B cell (primary cell): ENCODE results near the gene DGCR2. TPM values are rescaled to one million over a fixed set of nuclear protein-coding genes. Genes with fewer than 3 reads are reported as not detected.

Experiments
- ATAC-seq: fragments of 200-7000 bp; cut with Tn5 transposase; one replicate; pipeline ENCODE4 v1.10.0; 2021; ENCODE audit warnings: low read depth, mild to moderate bottlenecking, moderate number of reproducible peaks, moderate library complexity
- CTCF ChIA-PET: fragments of 350-600 bp; sonication (Branson Sonifier 250); formaldehyde crosslinking; loops from one replicate; lab custom pipeline; 2021; ENCODE audit warnings: antibody characterized with exemption, inconsistent platforms; lab: Charles Lee
- POLR2A ChIA-PET: fragments of 350-600 bp; sonication (Branson Sonifier 250); formaldehyde crosslinking; loops from one replicate; lab custom pipeline; 2021; ENCODE audit warnings: antibody characterized with exemption; lab: Charles Lee
- DNase-seq: peaks from one replicate; pipeline ENCODE4 v3.0.0; 2013
- H2AFZ ChIP-seq: 2 replicates; pipeline ENCODE4 v1.6.1; 2012; ENCODE audit warnings: mild to moderate bottlenecking, low read depth, low read length; ENCODE audit not compliant: insufficient read depth, poor library complexity, severe bottlenecking
- H3K27ac ChIP-seq, 2 donors: 1 replicate in 1 of 2; 2 replicates in 1 of 2; pipeline ENCODE4 v1.5.1; 2012 to 2013; ENCODE audit warnings: low read length in 2 of 2, mild to moderate bottlenecking in 2 of 2, moderate library complexity in 1 of 2
- H3K27me3 ChIP-seq, 4 experiments: fragments of 200-600 bp in 1 of 4; sonication (generic) in 1 of 4; replicated peaks in 1 of 4; 1 replicate in 2 of 4; 2 replicates in 2 of 4; pipeline versions ENCODE4 v1.6.1 to v1.7.0; 2013 to 2016; ENCODE audit warnings: low read length in 3 of 4, mild to moderate bottlenecking in 2 of 4, mixed read lengths in 1 of 4, moderate library complexity in 1 of 4; ENCODE audit not compliant: insufficient read depth in 4 of 4, control insufficient read depth in 3 of 4; ENCODE audit errors: control extremely low read depth in 1 of 4
- H3K36me3 ChIP-seq, 2 experiments: replicated peaks in 1 of 2; 1 replicate in 1 of 2; 2 replicates in 1 of 2; pipeline versions ENCODE4 v1.6.1 to v1.7.1; 2013; ENCODE audit warnings: low read length in 1 of 2; ENCODE audit not compliant: insufficient read depth in 2 of 2, control insufficient read depth in 1 of 2; ENCODE audit errors: control extremely low read depth in 1 of 2, extremely low read depth in 1 of 2
- H3K4me1 ChIP-seq, 2 donors: fragments of 200-600 bp in 1 of 2; sonication (generic) in 1 of 2; 1 replicate in 1 of 2; 2 replicates in 1 of 2; pipeline versions ENCODE4 v1.5.1 to v1.6.1; 2013 to 2017; ENCODE audit warnings: low read length in 2 of 2; ENCODE audit not compliant: control insufficient read depth in 2 of 2, insufficient read depth in 2 of 2
- H3K4me2 ChIP-seq: replicated peaks from 2 replicates; pipeline ENCODE3; 2012; ENCODE audit warnings: mild to moderate bottlenecking, low read depth, low read length; ENCODE audit not compliant: poor library complexity, severe bottlenecking
- H3K4me3 ChIP-seq, 5 experiments: fragments of 200-600 bp in 1 of 5; sonication (generic) in 1 of 5; 1 replicate in 3 of 5; 2 replicates in 2 of 5; pipeline versions ENCODE4 v1.5.1 to v1.7.0; 2011 to 2016; ENCODE audit warnings: low read length in 4 of 5, mild to moderate bottlenecking in 4 of 5, low read depth in 2 of 5, control low read depth in 1 of 5, moderate library complexity in 1 of 5; ENCODE audit not compliant: insufficient read depth in 1 of 5; ENCODE audit errors: control extremely low read depth in 1 of 5, extremely low read depth in 1 of 5
- H3K79me2 ChIP-seq: fragments of 200-600 bp; sonication (generic); one replicate; pipeline ENCODE4 v1.6.0; 2016; ENCODE audit warnings: low read length; ENCODE audit not compliant: control insufficient read depth, insufficient read depth
- H3K9ac ChIP-seq: fragments of 200-600 bp; sonication (generic); 2 replicates; pipeline ENCODE4 v1.6.1; 2017; ENCODE audit warnings: mild to moderate bottlenecking, low read length, moderate library complexity
- H3K9me3 ChIP-seq, 3 donors: one replicate each; pipeline versions ENCODE4 v1.6.1 to v1.7.1; 2013; ENCODE audit warnings: low read length in 2 of 3; ENCODE audit not compliant: control insufficient read depth in 2 of 3, insufficient read depth in 1 of 3; ENCODE audit errors: control extremely low read depth in 1 of 3
- H4K20me1 ChIP-seq: 2 replicates; pipeline ENCODE4 v1.6.0; 2012; ENCODE audit warnings: mild to moderate bottlenecking, low read length; ENCODE audit not compliant: insufficient read depth, control insufficient read depth, poor library complexity, severe bottlenecking
- H3K27ac Mint-ChIP-seq: one replicate; pipeline ENCODE4 v1.8.0; 2021; ENCODE audit warnings: mixed read lengths
- H3K27me3 Mint-ChIP-seq: one replicate; pipeline ENCODE4 v1.8.0; 2021; ENCODE audit warnings: mixed read lengths
- H3K4me1 Mint-ChIP-seq: one replicate; pipeline ENCODE4 v1.8.0; 2021; ENCODE audit warnings: mixed read lengths
- H3K4me3 Mint-ChIP-seq: one replicate; pipeline ENCODE4 v1.8.0; 2021; ENCODE audit warnings: mixed read lengths
- H3K9me3 Mint-ChIP-seq: one replicate; pipeline ENCODE4 v1.8.0; 2022; ENCODE audit warnings: mixed read lengths; ENCODE audit not compliant: insufficient read depth
- CTCF ChIP-seq: fragments of 200-600 bp; IDR thresholded peaks from one replicate; pipeline ENCODE4 v1.8.0; 2022; ENCODE audit warnings: antibody characterized with exemption, mild to moderate bottlenecking
- EZH2 ChIP-seq: IDR thresholded peaks from 2 replicates; pipeline ENCODE4 v1.6.1; 2012; ENCODE audit warnings: borderline replicate concordance, low read depth, mild to moderate bottlenecking, moderate library complexity, low read length; ENCODE audit not compliant: insufficient read depth, poor library complexity, severe bottlenecking
- WGBS: methylation state at CpG from one replicate; pipeline ENCODE4 v1.1.5; 2013; ENCODE audit warnings: missing lambda C conversion rate; ENCODE audit not compliant: insufficient coverage; 5-methylcytosine and 5-hydroxymethylcytosine counted together
- intact Hi-C: fragments of 100-400 bp; cut with micrococcal nuclease; formaldehyde crosslinking; loops from one replicate; pipeline ENCODE4 v1.10.0; 2022
- polyA plus RNA-seq: library from polyadenylated mRNA; depleted of rRNA; stranded (reverse); fragments of >200 nt; gene quantifications from 2 replicates; pipeline ENCODE4 v1.2.3, GENCODE V29; 2012
- total RNA-seq, 2 donors: library from RNA; stranded (reverse); fragments of 120-200 nt in 1 of 2; gene quantifications; 1 replicate in 1 of 2; 2 replicates in 1 of 2; pipeline versions ENCODE4 v1.2.3 to v1.2.4, GENCODE V29; 2013 to 2022

The DGCR2 gene
- total and polyA plus RNA-seq, 2 donors (not counting 1 experiment from before 2014, with no cell fraction given), result 28.8 to 49.5 TPM

DNA sequence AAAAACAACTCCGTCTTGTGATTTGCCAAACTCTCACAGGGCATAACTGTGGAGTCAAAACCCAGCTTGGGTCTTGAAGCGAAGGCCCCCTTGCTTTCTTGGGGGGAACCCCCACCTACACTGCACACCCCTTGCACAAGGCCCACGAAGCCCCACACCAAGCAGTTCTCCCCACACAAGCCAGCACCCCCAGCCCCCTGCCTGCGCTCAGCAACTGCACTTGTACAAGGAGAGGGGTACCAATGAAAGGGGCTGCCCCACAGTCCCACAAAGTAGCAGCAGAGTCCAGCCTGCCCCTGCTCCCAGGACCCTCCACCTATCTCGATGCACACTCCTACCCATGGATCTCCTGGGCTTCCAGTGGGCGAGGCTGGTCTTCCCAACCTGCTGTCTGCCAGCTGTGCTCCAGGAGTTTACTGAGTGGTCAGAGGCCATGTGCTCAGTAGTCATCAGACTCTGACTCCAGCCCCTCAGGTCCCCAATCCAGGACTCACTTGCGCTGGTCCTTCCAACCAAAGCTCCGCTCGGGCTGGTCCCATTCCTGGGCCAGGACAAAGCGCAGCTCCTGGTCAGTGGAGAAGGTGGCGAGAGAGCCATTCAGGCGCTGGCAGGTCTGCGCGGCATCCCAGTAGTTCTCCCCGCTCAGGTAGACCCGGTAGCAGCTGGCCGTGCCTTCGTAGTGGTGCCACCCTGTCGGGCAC, 57.7 kb downstream of the DGCR2 start:
- no peak overlapping the region for H3K4me2 ChIP-seq
- peaks cover 60% of the 10 kb centered on the region for H4K20me1 ChIP-seq
- no peaks in the 10 kb centered on the region for H3K9me3 ChIP-seq
- Mint-ChIP-seq H3K4me3 (no peak overlapping the region), H3K4me1 (peaks cover 12% of the 10 kb centered on the region), H3K27me3 (no peaks in the 10 kb centered on the region), H3K27ac (no peak overlapping the region), H3K9me3 (no peaks in the 10 kb centered on the region)
- 98% methylated on average over 19 of the region's 19 CpGs for WGBS
- intact Hi-C loops, result no loop called here
- ChIA-PET CTCF (no interaction called here), POLR2A (no interaction called here)
- no peak overlapping the region for H3K27ac ChIP-seq
- ATAC-seq, result no peak
- H3K36me3 ChIP-seq, result peaks cover 8 to 85% of the 10 kb centered on the region in 2 experiments
- H3K4me1 ChIP-seq, result peaks cover 10% of the 10 kb centered on the region in 2 donors
- H3K79me2 ChIP-seq, result peaks cover 26% of the 10 kb centered on the region
- no peak overlapping the region for H2AFZ ChIP-seq
- TF ChIP-seq EZH2 (no peak), CTCF (no peak)
- DNase-seq, result no peak
- H3K4me3 ChIP-seq, result no peak overlapping the region
- no peaks in the 10 kb centered on the region for H3K27me3 ChIP-seq
- no peak overlapping the region for H3K9ac ChIP-seq

- peaks cover 26% of the 10 kb centered on the region for H3K79me2 ChIP-seq
- ChIA-PET POLR2A (no interaction called here), CTCF (no interaction called here)
- ATAC-seq, result no peak
- H3K4me3 Mint-ChIP-seq, result no peak overlapping the region
- no peaks in the 10 kb centered on the region for H3K27me3 Mint-ChIP-seq
- H3K9me3 ChIP-seq, result no peaks in the 10 kb centered on the region
- H2AFZ ChIP-seq, result no peak overlapping the region
- H3K4me3 ChIP-seq, result no peak overlapping the region
- no peaks in the 10 kb centered on the region for H3K9me3 Mint-ChIP-seq
- no peak for DNase-seq
- peaks cover 7% of the 10 kb centered on the region for H3K4me1 Mint-ChIP-seq
- H3K27ac Mint-ChIP-seq, result no peak overlapping the region
- TF ChIP-seq CTCF (no peak), EZH2 (no peak)
- peaks cover 56% of the 10 kb centered on the region for H4K20me1 ChIP-seq
- H3K4me1 ChIP-seq, result peaks cover 6 to 7% of the 10 kb centered on the region in 2 donors
- intact Hi-C loops, result no loop called here
- no peaks in the 10 kb centered on the region for H3K27me3 ChIP-seq
- H3K4me2 ChIP-seq, result no peak overlapping the region
- no peak overlapping the region for H3K27ac ChIP-seq
- H3K9ac ChIP-seq, result no peak overlapping the region
- WGBS, result 100% methylated on average over 6 of the region's 8 CpGs
- H3K36me3 ChIP-seq, result peaks cover 8 to 88% of the 10 kb centered on the region in 2 experiments
Measured at GRCh38 chr22:19063581-19064353, 58.4 kb downstream of the DGCR2 start.
